ENCODE results near the gene GALNT11. TPM values are rescaled to one million over a fixed set of nuclear protein-coding genes. Genes with fewer than 3 reads are reported as not detected.

Gene GALNT11
- total and polyA plus RNA-seq, 9 of the 15 experiments (the other 6 are each of a cell fraction or from before 2014, with no cell fraction given): 8.2 to 59.5 (median 36.5) TPM

DNA sequence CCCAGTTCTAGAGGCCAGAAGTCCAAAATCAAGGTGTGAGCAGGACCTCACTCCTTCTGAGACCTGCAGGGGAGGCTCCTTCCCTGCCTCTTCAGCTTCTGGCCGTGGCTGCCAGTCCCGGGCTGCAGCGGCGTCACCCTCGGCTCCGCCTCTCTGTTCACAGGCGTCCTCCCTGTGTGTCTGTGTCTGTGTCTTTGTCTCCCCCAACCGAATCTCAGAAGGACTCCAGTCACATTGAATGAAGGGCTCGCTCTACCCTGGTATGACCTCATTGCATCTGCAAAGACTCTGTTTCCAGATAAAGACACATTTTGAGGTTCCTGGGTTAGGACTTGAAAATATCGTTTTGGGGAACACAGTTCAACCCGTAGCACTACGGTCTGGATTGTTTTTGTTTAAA is 33.1 kb upstream of the GALNT11 start (continued):
- TF ChIP-seq RFX5 (IDR thresholded peaks at IDR 0.05; ENCODE audit: low read depth, low read length) (no peak), ZFP36 (IDR thresholded peaks at IDR 0.05; ENCODE audit: low read depth, low read length, partially characterized antibody) (peak; percentile 14), ZNF830 (CRISPR knock-in tag; IDR thresholded peaks at IDR 0.05) (no peak), JUND (IDR thresholded peaks at IDR 0.05; ENCODE audit: borderline replicate concordance, low read depth, low read length) (no peak; the same call in 1 of the 2 replicates), JUND (tag; IDR thresholded peaks at IDR 0.05; ENCODE audit: borderline replicate concordance, low read depth, low read length) (peak; percentile 19; the same call in 2 of the 3 replicates), ZNF717 (CRISPR knock-in tag; IDR thresholded peaks at IDR 0.05) (no peak), RB1 (IDR thresholded peaks at IDR 0.05; ENCODE audit: low read depth) (0 out of 2 replicates have a peak, but pooled peaks have one; percentile 33)
- TF ChIP-seq, protein P1, sequence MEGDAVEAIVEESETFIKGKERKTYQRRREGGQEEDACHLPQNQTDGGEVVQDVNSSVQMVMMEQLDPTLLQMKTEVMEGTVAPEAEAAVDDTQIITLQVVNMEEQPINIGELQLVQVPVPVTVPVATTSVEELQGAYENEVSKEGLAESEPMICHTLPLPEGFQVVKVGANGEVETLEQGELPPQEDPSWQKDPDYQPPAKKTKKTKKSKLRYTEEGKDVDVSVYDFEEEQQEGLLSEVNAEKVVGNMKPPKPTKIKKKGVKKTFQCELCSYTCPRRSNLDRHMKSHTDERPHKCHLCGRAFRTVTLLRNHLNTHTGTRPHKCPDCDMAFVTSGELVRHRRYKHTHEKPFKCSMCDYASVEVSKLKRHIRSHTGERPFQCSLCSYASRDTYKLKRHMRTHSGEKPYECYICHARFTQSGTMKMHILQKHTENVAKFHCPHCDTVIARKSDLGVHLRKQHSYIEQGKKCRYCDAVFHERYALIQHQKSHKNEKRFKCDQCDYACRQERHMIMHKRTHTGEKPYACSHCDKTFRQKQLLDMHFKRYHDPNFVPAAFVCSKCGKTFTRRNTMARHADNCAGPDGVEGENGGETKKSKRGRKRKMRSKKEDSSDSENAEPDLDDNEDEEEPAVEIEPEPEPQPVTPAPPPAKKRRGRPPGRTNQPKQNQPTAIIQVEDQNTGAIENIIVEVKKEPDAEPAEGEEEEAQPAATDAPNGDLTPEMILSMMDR (IDR thresholded peaks at IDR 0.05 in 2 of 3, conservative IDR thresholded peaks at IDR 0.05 in 1 of 3; ENCODE audit: insufficient read depth in 2 of 3, low read depth in 1 of 3, low read length in 3 of 3): peak; percentile 64 to 72 (median 68)
- TF ChIP-seq, protein P2, sequence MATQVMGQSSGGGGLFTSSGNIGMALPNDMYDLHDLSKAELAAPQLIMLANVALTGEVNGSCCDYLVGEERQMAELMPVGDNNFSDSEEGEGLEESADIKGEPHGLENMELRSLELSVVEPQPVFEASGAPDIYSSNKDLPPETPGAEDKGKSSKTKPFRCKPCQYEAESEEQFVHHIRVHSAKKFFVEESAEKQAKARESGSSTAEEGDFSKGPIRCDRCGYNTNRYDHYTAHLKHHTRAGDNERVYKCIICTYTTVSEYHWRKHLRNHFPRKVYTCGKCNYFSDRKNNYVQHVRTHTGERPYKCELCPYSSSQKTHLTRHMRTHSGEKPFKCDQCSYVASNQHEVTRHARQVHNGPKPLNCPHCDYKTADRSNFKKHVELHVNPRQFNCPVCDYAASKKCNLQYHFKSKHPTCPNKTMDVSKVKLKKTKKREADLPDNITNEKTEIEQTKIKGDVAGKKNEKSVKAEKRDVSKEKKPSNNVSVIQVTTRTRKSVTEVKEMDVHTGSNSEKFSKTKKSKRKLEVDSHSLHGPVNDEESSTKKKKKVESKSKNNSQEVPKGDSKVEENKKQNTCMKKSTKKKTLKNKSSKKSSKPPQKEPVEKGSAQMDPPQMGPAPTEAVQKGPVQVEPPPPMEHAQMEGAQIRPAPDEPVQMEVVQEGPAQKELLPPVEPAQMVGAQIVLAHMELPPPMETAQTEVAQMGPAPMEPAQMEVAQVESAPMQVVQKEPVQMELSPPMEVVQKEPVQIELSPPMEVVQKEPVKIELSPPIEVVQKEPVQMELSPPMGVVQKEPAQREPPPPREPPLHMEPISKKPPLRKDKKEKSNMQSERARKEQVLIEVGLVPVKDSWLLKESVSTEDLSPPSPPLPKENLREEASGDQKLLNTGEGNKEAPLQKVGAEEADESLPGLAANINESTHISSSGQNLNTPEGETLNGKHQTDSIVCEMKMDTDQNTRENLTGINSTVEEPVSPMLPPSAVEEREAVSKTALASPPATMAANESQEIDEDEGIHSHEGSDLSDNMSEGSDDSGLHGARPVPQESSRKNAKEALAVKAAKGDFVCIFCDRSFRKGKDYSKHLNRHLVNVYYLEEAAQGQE (IDR thresholded peaks at IDR 0.05; ENCODE audit: borderline replicate concordance): peak; percentile 39; the same call in 1 of the 2 replicates
- TF ChIP-seq, protein P2 (CRISPR knock-in tag; IDR thresholded peaks at IDR 0.05; ENCODE audit: low read depth): no peak
- TF ChIP-seq, protein P3, sequence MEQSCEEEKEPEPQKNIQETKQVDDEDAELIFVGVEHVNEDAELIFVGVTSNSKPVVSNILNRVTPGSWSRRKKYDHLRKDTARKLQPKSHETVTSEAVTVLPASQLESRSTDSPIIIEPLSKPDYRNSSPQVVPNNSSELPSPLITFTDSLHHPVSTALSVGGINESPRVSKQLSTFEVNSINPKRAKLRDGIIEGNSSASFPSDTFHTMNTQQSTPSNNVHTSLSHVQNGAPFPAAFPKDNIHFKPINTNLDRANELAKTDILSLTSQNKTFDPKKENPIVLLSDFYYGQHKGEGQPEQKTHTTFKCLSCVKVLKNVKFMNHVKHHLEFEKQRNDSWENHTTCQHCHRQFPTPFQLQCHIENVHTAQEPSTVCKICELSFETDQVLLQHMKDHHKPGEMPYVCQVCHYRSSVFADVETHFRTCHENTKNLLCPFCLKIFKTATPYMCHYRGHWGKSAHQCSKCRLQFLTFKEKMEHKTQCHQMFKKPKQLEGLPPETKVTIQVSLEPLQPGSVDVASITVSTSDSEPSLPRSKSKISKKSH (CRISPR knock-in tag; IDR thresholded peaks at IDR 0.05): no peak
